Sigmoid colon (tissue), 4 donors: ENCODE measurements around the gene MZT2B.
"Not testable (repeated sequence)": the region's sequence is repeated elsewhere in the genome, so short reads cannot be mapped to it uniquely, and the experiment has no call there.

Experiments used
- CTCF ChIP-seq, 4 experiments: fragments of 450-650 bp in 3 of 4; fragments of 200-600 bp in 1 of 4; IDR thresholded peaks; one replicate each; pipeline ENCODE4 v1.5.1; 2016 to 2019; ENCODE audit warnings: antibody characterized with exemption in 4 of 4, mild to moderate bottlenecking in 3 of 4, moderate library complexity in 2 of 4
- EP300 ChIP-seq, 4 donors: sonication (generic); formaldehyde crosslinking; IDR thresholded peaks; one replicate each; pipeline ENCODE4 v1.6.1; 2017; ENCODE audit warnings: antibody characterized with exemption in 4 of 4
- POLR2A ChIP-seq, 2 donors: fragments of 450-650 bp; IDR thresholded peaks; one replicate each; pipeline ENCODE4 v1.6.1; 2016; ENCODE audit warnings: antibody characterized with exemption in 2 of 2, mild to moderate bottlenecking in 2 of 2, moderate library complexity in 2 of 2
- POLR2AphosphoS5 ChIP-seq, 4 donors: sonication (generic); formaldehyde crosslinking; IDR thresholded peaks; one replicate each; pipeline ENCODE4 v1.6.1; 2017; ENCODE audit warnings: antibody characterized with exemption in 4 of 4

- TF ChIP-seq POLR2A, CTCF, EP300, POLR2AphosphoS5 (IDR thresholded peaks at IDR 0.05): not testable (repeated sequence)
Observed at GRCh38 chr2:130193824-130194223, 11.8 kb downstream of the MZT2B start.
